DOHH2 (cell line): ENCODE results near the gene OPN3.

Source experiments
- H3F3A ChIP-seq: fragments of 200-600 bp; sonication (generic), shearing (Covaris generic); 2 replicates; pipeline ENCODE4 v1.6.0; 2016; ENCODE audit warnings: antibody characterized with exemption, mild to moderate bottlenecking; ENCODE audit not compliant: control insufficient read depth, insufficient read depth
- H3K27ac ChIP-seq: fragments of 200-600 bp; sonication (generic); 2 replicates; pipeline ENCODE4 v1.5.1; 2014; ENCODE audit warnings: low read depth, mild to moderate bottlenecking, low read length, moderate library complexity
- H3K27me3 ChIP-seq: fragments of 200-600 bp; sonication (generic); 2 replicates; pipeline ENCODE4 v1.6.1; 2014; ENCODE audit warnings: mild to moderate bottlenecking, low read length, mixed read lengths; ENCODE audit not compliant: control insufficient read depth
- H3K36me3 ChIP-seq: fragments of 200-600 bp; sonication (generic); 2 replicates; pipeline ENCODE4 v1.6.1; 2014; ENCODE audit warnings: mild to moderate bottlenecking, low read length, moderate library complexity, mixed read lengths; ENCODE audit not compliant: control insufficient read depth
- H3K4me1 ChIP-seq: fragments of 200-600 bp; sonication (generic); 2 replicates; pipeline ENCODE4 v1.6.1; 2014; ENCODE audit warnings: mild to moderate bottlenecking, low read length, mixed read lengths; ENCODE audit not compliant: control insufficient read depth
- H3K4me2 ChIP-seq: fragments of 200-600 bp; sonication (generic); 2 replicates; pipeline ENCODE4 v1.6.0; 2014; ENCODE audit warnings: mild to moderate bottlenecking, low read length, moderate library complexity
- H3K4me3 ChIP-seq: fragments of 200-600 bp; sonication (generic); 2 replicates; pipeline ENCODE4 v1.5.1; 2014; ENCODE audit warnings: mild to moderate bottlenecking, low read length, mixed read lengths
- H3K79me2 ChIP-seq: fragments of 200-600 bp; sonication (generic); 2 replicates; pipeline ENCODE4 v1.6.1; 2014; ENCODE audit warnings: mild to moderate bottlenecking, low read length, mixed read lengths; ENCODE audit not compliant: control insufficient read depth
- H3K9me2 ChIP-seq: fragments of 200-600 bp; sonication (generic); replicated peaks from 2 replicates; pipeline ENCODE4 v1.6.1; 2014; ENCODE audit warnings: mild to moderate bottlenecking, low read length, mixed read lengths; ENCODE audit not compliant: control insufficient read depth
- H3K9me3 ChIP-seq: fragments of 200-600 bp; sonication (generic); 2 replicates; pipeline ENCODE4 v1.6.1; 2014; ENCODE audit warnings: antibody characterized with exemption, low read length, mixed read lengths; ENCODE audit not compliant: control insufficient read depth, insufficient read depth
- H4K20me1 ChIP-seq: fragments of 200-600 bp; sonication (generic); 2 replicates; pipeline ENCODE4 v1.6.0; 2014; ENCODE audit warnings: low read depth, mild to moderate bottlenecking, antibody characterized with exemption, low read length, moderate library complexity; ENCODE audit not compliant: control insufficient read depth, insufficient read depth
- EZH2phosphoT487 ChIP-seq: fragments of 200-600 bp; sonication (generic); IDR thresholded peaks from 2 replicates; pipeline ENCODE4 v1.6.1; 2017; ENCODE audit warnings: borderline replicate concordance, mild to moderate bottlenecking, antibody characterized with exemption, low read length, moderate library complexity, mixed read lengths
- TF ChIP-seq, protein P1 (sequence below): fragments of 200-600 bp; sonication (generic); IDR thresholded peaks from one replicate; pipeline ENCODE4 v1.5.1; 2014; ENCODE audit warnings: antibody characterized with exemption, mild to moderate bottlenecking, low read depth, low read length; ENCODE audit not compliant: poor library complexity, severe bottlenecking

The OPN3 gene

DNA sequence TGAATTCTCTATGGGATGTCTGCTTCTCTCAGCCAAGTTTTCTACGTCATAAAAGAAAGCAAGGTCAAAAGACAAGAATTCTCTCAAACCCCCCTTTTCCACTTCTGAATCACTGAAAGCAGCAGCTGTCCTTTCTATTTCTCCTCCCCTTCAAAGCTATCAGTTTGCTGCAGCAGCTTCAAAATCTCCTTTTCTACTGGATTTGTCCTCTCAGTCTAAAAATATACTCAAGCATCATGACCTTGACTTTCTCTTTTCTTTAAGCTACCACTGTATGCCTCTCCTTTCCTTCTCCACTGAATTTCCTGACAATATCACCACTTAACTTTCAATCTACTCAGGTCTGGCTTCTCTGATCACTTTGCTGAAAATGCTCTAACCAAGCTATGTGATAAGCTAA lies 13.8 kb upstream of the OPN3 start:
- Histone ChIP-seq H3K4me2 (no peak overlapping the region), H3K27ac (no peak overlapping the region), H3K9me3 (no peaks in the 10 kb centered on the region), H3K79me2 (no peaks in the 10 kb centered on the region), H3K9me2 (no peaks in the 10 kb centered on the region), H3K4me1 (no peaks in the 10 kb centered on the region), H4K20me1 (no peaks in the 10 kb centered on the region), H3K27me3 (peaks cover 6% of the 10 kb centered on the region), H3F3A (no peaks in the 10 kb centered on the region), H3K4me3 (no peak overlapping the region), H3K36me3 (no peaks in the 10 kb centered on the region)
- TF ChIP-seq EZH2phosphoT487, result no peak
- TF ChIP-seq, protein P1, sequence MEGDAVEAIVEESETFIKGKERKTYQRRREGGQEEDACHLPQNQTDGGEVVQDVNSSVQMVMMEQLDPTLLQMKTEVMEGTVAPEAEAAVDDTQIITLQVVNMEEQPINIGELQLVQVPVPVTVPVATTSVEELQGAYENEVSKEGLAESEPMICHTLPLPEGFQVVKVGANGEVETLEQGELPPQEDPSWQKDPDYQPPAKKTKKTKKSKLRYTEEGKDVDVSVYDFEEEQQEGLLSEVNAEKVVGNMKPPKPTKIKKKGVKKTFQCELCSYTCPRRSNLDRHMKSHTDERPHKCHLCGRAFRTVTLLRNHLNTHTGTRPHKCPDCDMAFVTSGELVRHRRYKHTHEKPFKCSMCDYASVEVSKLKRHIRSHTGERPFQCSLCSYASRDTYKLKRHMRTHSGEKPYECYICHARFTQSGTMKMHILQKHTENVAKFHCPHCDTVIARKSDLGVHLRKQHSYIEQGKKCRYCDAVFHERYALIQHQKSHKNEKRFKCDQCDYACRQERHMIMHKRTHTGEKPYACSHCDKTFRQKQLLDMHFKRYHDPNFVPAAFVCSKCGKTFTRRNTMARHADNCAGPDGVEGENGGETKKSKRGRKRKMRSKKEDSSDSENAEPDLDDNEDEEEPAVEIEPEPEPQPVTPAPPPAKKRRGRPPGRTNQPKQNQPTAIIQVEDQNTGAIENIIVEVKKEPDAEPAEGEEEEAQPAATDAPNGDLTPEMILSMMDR, result no peak

DNA sequence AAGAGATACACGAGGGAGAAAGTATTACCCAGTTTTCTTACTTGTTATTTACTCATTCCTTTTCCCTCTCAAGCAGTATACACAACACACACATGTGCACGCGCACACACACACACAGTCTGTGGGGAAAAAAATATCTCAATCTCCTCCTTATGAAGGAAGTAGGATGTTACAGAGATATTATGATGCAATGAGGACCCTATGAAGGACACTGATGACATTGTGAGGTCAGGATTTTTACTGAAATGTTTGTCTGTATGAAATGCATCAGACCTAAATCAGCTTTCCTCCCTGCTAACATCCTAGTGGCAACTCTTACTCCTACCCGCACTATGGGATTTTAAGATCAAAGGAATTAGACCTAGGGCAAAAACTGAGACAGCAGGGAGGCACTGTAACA lies 11.8 kb upstream of the OPN3 start, which contains the start of gene WDR64:
WDR64 (plus strand) TSS at position 270 of the 400 bp plus-strand sequence. CDS start 204 bp downstream, outside the sequence.
- H3K36me3 ChIP-seq, result no peaks in the 10 kb centered on the region
- no peaks in the 10 kb centered on the region for H4K20me1 ChIP-seq
- H3K4me3 ChIP-seq, result no peak within 1 kb of the TSS
- no peaks in the 10 kb centered on the region for H3K79me2 ChIP-seq
- no peaks in the 10 kb centered on the region for H3K9me2 ChIP-seq
- H3F3A ChIP-seq, result no peaks in the 10 kb centered on the region
- H3K27me3 ChIP-seq, result peaks cover 6% of the 10 kb centered on the region
- no peaks in the 10 kb centered on the region for H3K4me1 ChIP-seq
- no peak within 1 kb of the TSS for H3K4me2 ChIP-seq
- no peaks in the 10 kb centered on the region for H3K9me3 ChIP-seq
- TF ChIP-seq, protein P1, result no peak
- no peak for TF ChIP-seq EZH2phosphoT487
- H3K27ac ChIP-seq, result no peak within 1 kb of the TSS

DNA sequence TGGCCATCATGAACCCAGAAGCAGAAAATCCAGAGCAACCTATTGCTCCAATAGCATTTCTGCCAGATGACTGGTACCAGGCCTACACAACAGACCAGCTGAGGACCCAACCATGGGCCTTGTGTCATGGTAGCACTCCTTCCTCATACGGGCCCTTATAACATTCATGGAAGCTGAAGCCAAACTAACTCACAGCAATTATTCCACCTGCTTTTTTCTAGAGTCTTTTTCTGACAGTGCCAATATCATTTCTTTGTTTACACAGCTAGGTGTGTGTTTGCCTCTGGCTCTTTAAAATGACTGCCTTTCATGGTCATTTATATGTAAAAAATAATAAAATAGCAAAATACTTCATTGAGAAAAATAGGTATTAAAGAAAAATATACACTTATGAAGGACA lies 8.0 kb upstream of the OPN3 start:
- no peak overlapping the region for H3K4me2 ChIP-seq
- H3K27me3 ChIP-seq, result peaks cover 6% of the 10 kb centered on the region
- no peaks in the 10 kb centered on the region for H3K9me2 ChIP-seq
- no peaks in the 10 kb centered on the region for H4K20me1 ChIP-seq
- H3K27ac ChIP-seq, result no peak overlapping the region
- no peaks in the 10 kb centered on the region for H3K9me3 ChIP-seq
- H3K36me3 ChIP-seq, result no peaks in the 10 kb centered on the region
- no peaks in the 10 kb centered on the region for H3F3A ChIP-seq
- peaks cover 4% of the 10 kb centered on the region for H3K4me1 ChIP-seq
- TF ChIP-seq, protein P1, result no peak
- no peak for TF ChIP-seq EZH2phosphoT487
- H3K4me3 ChIP-seq, result no peak overlapping the region
- H3K79me2 ChIP-seq, result no peaks in the 10 kb centered on the region

DNA sequence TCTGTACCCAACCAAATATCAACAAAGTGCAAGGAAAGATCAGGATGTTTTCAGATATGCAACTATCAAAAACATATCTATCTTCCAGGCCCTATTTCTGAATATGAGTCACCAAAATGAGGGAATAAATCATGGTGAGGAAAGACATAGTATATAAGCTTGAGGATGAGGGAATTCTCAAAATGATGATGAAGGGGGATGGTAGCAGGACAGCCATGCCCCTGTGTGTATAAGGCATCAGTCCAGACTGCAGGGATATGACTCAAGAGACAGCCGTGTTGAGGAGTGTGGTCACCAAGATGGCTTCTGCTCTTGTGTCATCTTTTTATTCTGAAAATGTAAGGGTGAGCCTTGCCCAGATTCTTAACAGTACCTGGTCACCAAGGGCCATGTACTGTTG lies 7.5 kb upstream of the OPN3 start:
- Histone ChIP-seq H3K27me3 (peaks cover 2% of the 10 kb centered on the region), H3K9me3 (no peaks in the 10 kb centered on the region), H3F3A (no peaks in the 10 kb centered on the region), H3K4me3 (no peak overlapping the region), H3K4me1 (peaks cover 4% of the 10 kb centered on the region), H3K9me2 (no peaks in the 10 kb centered on the region), H3K4me2 (no peak overlapping the region), H3K79me2 (no peaks in the 10 kb centered on the region), H3K36me3 (no peaks in the 10 kb centered on the region), H4K20me1 (no peaks in the 10 kb centered on the region), H3K27ac (no peak overlapping the region)
- no peak for TF ChIP-seq EZH2phosphoT487
- TF ChIP-seq, protein P1, result no peak
